Measurements from ENCODE around the gene C2orf15.
"Not testable (repeated sequence)": the region's sequence is repeated elsewhere in the genome, so short reads cannot be mapped to it uniquely, and the experiment has no call there.

Gene C2orf15

GRCh38 chr2:99141110-99142108, at the start of gene C2orf15:
Gene C2orf15, plus strand, starts transcription at chr2:99141707. Its CDS starts 8,852 bp downstream, at chr2:99150559.
- no peak for FAIRE-seq

DNA sequence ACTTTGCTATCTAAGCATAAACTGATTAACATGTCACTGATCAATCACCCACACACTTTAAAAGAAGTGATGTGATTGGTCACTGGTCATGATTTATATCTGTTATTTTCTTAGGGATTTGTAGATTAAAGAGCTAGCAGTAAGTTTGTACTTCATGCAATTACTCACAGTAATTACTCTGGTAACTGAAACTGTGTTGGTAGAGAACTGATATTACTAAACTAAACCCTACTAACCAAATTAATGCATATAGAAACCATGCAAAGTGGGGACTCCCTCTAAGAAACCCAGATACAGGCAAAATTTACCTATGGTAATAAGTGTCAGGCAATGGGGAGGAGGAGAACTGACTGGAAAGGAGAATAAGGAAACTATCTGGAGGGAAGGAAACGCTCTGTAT, 44.8 kb upstream of the C2orf15 start:
- FAIRE-seq = no peak

GRCh38 chr2:99101697-99102096, 39.8 kb upstream of the C2orf15 start:
- no peak for FAIRE-seq

DNA sequence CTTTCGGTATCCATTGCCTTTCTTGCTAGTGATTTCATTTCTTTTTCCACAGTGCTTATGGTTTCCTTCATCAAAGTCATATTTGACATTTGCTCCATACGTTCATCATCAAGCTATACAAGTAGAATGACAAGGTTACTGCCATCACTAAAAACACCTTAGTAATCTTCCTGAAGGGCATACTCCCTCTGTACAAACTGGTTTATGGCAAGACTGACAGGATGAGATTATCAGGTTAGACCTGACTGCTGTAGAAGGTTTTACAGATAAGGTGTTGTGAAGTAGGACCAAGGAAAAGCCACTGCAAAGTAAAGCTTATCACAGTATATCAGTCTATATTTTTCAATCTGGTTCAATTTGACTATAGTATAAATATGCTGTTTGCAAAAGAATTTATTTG, 37.5 kb upstream of the C2orf15 start:
- no peak for FAIRE-seq

GRCh38 chr2:99106913-99107312, 34.6 kb upstream of the C2orf15 start:
- no peak for FAIRE-seq

DNA sequence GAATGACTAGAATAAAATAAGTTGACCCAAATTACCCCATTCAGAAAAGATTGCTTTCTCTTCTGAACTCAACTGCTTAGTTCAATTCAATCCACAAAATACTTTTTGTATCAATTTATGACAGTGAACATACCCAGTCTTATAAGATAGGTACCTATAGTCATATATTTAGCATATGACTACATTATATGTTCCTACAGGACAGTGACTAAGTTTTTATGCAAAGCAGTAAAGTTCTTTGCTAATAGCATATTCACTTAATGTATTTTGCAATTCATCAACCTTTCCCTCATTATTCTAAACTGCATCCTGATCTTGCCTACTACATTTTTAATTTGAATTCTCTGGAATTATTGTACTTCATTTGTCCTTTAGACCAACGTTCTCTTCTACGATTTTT, 30.3 kb upstream of the C2orf15 start:
- no peak for FAIRE-seq

DNA sequence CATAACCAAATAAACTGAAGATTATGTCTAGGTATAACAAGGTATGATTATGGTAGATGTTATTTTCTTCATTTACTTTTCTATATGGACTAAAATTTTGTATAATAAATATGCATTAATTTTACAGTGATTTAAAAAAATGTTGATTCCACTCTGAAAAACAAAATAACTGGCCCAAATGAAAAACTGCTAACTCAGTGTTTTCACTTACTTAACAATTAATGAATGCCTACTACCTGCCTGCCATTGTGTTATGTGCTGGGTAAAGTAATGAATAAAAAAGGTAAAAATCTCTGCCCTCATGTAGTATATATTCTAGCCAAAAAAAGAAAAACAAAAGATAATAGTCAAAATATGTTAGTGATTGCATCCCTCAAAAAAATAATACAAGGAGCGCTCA, 29.6 kb upstream of the C2orf15 start:
- no peak for FAIRE-seq

GRCh38 chr2:99112617-99113016, 28.9 kb upstream of the C2orf15 start:
- FAIRE-seq = no peak

- no peak for FAIRE-seq
Measured at GRCh38 chr2:99127981-99128380, 13.5 kb upstream of the C2orf15 start.

DNA sequence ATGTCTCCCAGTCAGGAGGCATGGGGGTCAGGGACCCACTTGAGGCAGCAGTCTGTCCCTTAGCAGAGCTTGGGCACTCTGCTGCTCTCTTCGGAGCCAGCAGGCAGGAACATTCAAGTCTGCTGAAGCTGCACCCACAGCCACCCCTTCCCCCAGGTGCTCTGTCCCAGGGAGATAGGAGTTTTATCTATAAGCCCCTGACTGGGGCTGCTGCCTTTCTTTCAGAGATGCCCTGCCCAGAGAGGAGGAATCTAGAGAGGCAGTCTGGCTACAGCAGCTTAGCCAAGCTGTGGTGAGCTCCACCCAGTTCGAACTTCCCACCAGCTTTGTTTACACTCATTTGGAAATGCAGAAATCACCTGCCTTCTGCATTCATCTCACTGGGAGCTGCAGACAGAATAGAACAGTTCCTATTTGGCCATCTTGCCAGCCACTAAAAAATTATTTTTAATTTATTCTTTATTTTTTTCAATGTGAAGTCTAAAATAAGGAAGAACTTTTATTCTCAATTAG, 6.4 kb upstream of the C2orf15 start:
- FAIRE-seq = not testable (repeated sequence)

DNA sequence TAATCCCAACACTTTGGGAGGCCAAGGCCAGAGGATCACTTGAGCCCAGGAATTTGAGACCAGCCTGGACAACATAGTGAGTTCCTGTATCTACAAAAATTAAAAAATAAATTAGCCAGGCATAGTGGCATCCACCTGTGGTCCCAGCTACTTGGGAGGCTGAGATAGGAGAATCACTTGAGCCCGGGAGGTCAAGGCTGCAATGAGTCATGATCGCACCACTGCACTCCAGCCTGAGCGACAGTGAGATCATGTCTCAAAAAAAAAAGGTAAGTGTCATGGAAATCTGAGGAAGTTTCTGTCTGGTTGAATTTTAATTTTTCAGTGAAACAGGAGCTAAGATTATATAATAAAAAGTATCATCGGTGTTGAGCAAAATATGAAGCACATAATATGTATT, 2.5 kb upstream of the C2orf15 start:
- no peak for FAIRE-seq

- FAIRE-seq = no peak
Measured at GRCh38 chr2:99140056-99140859, 1.2 kb upstream of the C2orf15 start.

GRCh38 chr2:99140860-99141109, 722 bp upstream of the C2orf15 start:
- no peak for FAIRE-seq

DNA sequence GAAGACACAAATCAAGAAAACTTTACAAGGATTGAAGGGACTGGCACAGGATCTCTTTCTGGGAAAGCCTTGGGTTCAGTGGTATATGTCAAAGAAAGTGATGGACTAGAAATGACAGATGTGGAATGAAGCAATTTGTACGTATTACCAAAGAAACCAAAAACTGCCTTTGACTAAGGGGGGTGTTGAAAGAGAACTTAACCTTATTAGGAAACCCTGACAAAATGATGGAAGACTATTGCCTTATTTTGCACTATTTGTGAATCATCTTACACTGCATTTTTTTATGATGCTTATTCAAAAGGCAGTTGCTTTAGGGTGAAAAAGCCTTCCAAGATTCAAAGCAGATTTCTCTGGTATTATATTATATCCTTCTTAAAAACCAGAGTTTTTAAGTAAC, 9.2 kb downstream of the C2orf15 start:
- no peak for FAIRE-seq

- FAIRE-seq = no peak
Measured at GRCh38 chr2:99152199-99152895, 10.8 kb downstream of the C2orf15 start.

DNA sequence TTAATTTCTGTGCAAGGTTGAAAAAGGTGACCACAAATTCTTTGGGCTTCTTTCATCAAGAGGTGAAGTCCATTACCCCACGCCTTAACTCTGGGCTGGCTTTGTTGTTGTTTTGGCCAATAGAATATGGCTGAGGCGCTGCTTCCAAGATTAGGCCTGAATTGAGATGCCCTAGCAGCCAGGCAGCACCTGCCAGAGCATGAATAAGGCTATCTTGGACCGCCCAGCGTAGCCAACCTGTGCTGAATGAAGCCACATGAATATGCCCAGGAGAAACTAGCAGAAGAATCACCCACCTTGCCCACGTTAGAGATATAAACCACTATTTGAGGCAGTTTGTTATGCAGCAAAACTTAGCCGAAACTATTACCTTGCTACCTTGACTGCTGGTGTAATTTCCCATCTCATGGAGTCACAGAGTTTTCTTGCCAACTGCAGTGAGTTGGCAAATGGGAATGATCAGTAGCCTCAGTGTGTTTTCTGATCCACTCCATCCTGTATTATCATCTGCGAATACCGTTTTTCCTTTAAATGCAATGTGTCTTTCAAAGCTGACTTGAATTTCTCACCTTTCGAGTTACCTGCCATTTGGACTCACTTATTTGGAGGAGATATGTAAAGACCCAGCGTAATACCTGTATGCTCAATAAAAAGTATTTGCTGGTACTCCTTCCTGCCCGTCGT, 12.6 kb downstream of the C2orf15 start:
- no peak for FAIRE-seq

DNA sequence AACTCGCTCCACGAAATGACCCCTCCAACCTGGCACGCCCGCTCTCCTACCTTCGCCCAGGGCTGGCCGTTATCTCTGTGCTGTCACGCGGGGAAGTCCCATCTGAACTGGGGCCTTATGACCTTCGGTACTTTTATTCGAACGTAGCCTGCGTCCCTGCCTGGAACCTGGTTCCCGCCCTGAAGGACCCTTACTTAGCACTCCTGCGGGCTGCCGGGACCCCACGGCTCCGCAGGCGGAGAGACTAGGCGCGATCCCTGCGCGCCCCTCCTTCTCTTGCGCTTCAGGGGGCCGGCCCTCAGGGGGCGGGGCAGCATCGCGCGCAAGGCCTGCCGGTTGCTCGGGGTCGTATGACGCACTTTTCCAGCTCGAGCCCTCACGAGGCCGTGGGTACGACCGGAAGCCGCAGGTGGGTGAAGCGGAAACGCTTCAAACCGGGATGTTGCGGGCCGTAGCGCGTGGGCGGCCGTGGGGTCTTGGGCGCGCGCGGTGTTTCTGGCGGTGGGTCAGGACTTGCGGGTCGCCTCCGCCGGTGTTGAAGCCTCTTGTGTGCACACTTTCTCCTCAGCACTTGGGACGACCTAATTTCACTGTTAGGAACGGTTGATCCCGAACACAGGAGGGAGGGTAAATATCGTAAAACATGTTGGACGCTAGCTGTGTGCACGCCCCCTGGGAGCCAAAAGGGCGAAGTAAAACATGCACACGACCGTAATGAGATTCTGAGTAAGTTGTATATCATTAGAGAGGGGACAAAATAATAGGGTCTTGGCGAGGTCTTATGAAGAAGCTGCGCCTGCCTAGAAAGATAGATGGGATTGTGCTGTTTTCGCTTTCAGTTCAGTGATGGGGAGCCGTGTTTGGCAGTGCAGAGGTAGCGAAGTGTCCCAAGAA, 13.4 kb downstream of the C2orf15 start, which contains the start of the genes LIPT1 and TSGA10:
TSS of gene LIPT1 (plus strand) at position 325 of the 894 bp plus-strand sequence. CDS start 6,991 bp downstream, outside the sequence.
TSS of gene TSGA10 (minus strand) at position 300 of the 894 bp plus-strand sequence. CDS start 45,503 bp downstream, outside the sequence.
- FAIRE-seq = peak; percentile 19

DNA sequence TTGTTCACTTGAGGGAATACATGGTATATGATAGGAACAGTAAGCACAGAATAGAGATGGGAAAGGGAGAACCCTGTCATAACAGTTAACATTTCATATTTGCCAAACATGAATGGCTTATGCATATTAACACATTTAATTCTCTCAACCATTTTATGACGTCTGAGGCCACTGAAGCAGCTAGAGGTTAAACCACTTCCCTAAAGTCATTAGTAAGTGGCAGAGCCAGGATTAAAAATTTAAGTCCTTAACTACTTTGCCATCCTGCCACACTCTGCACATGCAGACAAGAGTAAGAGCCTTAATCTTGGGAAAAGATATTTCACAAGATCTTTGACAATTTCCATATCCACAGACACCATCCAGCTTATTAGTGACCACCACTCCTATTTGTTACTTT, 15.4 kb downstream of the C2orf15 start:
- FAIRE-seq = no peak

- no peak for FAIRE-seq
Measured at GRCh38 chr2:99158599-99158998, 17.1 kb downstream of the C2orf15 start.

DNA sequence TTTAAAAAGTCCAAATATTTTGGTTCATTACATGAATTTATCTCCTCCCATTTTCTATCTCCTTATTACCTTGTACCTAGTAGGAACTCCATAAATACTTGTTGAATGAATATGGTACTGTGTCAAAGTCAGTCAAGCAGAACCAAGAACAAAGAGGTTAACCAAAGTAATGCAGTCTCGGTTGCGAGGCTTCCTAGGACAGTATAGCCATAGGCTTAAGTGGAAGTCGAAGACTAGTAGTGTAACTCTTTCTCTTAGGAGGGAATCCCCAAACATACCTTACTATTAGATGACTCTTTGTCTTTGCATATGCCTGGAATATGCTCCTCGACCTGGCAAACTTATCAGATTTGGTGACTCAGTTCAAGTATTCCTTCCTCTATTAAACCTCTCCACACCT, 18.1 kb downstream of the C2orf15 start:
- no peak for FAIRE-seq

DNA sequence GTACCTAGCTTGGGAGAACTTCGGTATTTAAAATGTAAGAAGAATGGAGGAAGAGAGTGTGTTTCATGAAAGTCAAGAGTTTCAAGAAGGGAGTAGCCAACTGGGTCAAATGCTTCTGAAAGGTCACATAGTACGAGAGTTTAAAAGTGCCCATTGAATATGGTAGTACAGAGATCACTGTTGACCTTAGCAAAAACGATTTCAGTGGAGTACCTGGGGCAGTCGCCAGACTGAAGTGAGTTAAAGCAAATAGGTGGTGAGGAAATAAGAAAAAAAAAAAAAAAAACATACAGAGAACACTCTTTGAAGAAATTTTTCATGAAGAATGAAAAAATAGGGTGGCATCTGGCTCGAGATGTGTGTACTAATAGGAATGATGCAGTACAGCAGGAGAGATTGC, 24.7 kb downstream of the C2orf15 start:
- FAIRE-seq = no peak
